CD8-positive, alpha-beta memory T cell (primary cell): ENCODE results near the gene MTLN. TPM values are rescaled to one million over a fixed set of nuclear protein-coding genes. Genes with fewer than 3 reads are reported as not detected.

ENCODE experiments used
- polyA plus RNA-seq: library from polyadenylated mRNA; unstranded; fragments of 300-500 nt; fragmentation: Illumina TruSeq; gene quantifications from one replicate; pipeline ENCODE4 v1.2.3, GENCODE V29; 2021
- total RNA-seq, 2 experiments: library from RNA; stranded (reverse); gene quantifications; one replicate each; pipeline ENCODE4 v1.2.3, GENCODE V29; 2021

The MTLN gene
- total and polyA plus RNA-seq, 3 experiments from 2014 or later: 112 to 121 (median 120) TPM

Other genes starting within 250 kb of the MTLN start
- under 1 TPM; 0.47 to 0.50 TPM for gene MALL, start 96.7 kb downstream of the MTLN start, total RNA-seq
- gene MALL, start 96.7 kb downstream of the MTLN start, polyA plus RNA-seq: 0.38 TPM
- gene NPHP1, start 7.5 kb downstream of the MTLN start, total RNA-seq: 1 to 10 TPM; 1.9 to 2.5 TPM
- gene NPHP1, start 7.5 kb downstream of the MTLN start, polyA plus RNA-seq: 1.0 TPM